ENCODE results near the gene ACOXL.

ACOXL gene

DNA sequence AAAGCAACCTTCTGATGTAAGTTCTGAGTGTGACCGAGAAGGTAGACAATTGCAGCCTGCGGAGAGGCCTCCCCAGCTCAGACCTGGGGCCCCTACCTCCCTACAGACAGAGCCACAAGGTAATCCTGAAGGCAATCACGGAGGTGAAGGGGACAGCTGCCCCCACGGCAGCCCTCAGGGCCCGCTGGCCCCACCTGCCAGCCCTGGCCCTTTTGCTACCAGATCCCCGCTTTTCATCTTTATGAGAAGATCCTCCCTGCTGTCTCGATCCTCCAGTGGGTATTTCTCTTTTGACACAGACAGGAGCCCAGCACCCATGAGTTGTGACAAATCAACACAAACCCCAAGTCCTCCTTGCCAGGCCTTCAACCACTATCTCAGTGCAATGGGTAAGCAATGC, 391.4 kb downstream of the ACOXL start:
- Histone ChIP-seq H3K4me2 (peak overlapping the region in 10 of 11 experiments; percentile 93 to 99 (median 98); a peak in 20 of 22 replicates), H3K36me3 (peaks cover 5 to 52% (median 39%) of the 10 kb centered on the region in 11 experiments; a peak in 19 of 22 replicates), H3K27ac (no peak overlapping the region), H4K20me1 (peaks cover 5 to 90% (median 53%) of the 10 kb centered on the region in 11 experiments; a peak in 19 of 22 replicates), H3K9ac (peak overlapping the region in 2 of 11 experiments; percentile 21 to 90; a peak in 3 of 22 replicates), H3K4me1 (peaks cover 17 to 36% (median 34%) of the 10 kb centered on the region in 10 experiments), H3K9me3 (replicated peaks in 1 of 11) (no peaks in the 10 kb centered on the region), H3K27me3 (peaks cover 18 to 47% (median 26%) of the 10 kb centered on the region in 11 experiments), H3K4me3 (peak overlapping the region in 5 of 10 experiments; percentile 2 to 89 (median 79); a peak in 5 of 20 replicates)
- TF ChIP-seq Cebpa-rat (IDR thresholded peaks at IDR 0.05), result no peak

DNA sequence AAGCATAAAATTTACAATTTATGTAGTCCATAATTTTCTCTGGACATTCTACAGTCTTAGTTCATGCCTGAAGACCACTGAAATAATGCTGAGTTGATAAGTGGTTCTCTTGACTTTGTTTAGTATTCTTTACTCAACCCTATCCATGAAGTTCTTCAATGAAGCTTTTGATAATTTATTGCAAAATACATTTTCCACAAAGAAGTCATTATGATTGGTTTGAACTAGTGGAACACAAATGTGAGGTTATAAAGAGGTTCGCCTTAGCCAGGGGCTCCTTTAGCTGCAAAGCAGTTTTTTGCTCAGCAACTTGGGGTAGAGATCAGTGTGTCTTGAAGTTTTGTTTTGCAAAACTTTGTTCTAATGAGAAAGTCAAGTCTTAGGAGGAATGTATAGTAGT, 394.2 kb downstream of the ACOXL start:
- no peak overlapping the region for H3K9ac ChIP-seq
- no peaks in the 10 kb centered on the region for H3K9me3 ChIP-seq (replicated peaks in 1 of 11)
- peaks cover 5 to 71% (median 57%) of the 10 kb centered on the region in 11 experiments; a peak in 19 of 22 replicates for H3K36me3 ChIP-seq
- peaks cover 3 to 20% (median 16%) of the 10 kb centered on the region in 10 experiments; a peak in 18 of 20 replicates for H3K4me1 ChIP-seq
- H3K4me2 ChIP-seq, result no peak overlapping the region
- H3K4me3 ChIP-seq, result no peak overlapping the region
- peaks cover 0 to 25% (median 8%) of the 10 kb centered on the region in 11 experiments; a peak in 10 of 22 replicates for H3K27me3 ChIP-seq
- no peak for TF ChIP-seq Cebpa-rat (IDR thresholded peaks at IDR 0.05)
- H3K27ac ChIP-seq, result no peak overlapping the region
- peaks cover 5 to 73% (median 40%) of the 10 kb centered on the region in 11 experiments; a peak in 18 of 22 replicates for H4K20me1 ChIP-seq

DNA sequence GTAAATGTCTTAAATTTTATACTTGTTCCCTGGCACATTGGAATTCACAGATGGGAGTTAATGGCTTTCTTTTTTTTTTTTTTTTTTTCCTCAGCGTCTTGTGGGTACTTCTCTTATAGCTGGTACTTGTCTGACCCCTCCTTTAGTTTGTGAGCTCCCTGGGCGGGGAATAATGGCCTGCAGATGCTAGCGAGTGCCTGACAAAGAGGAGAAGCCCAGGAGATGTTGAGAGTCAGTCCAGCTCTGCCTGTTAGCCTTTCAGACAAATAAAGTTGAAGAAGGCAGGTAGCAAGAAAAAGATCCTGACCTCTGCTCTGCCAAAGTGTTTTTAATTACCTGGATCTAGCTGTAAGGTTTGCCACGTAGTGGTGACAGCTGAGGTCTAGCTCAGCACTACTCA, 395.0 kb downstream of the ACOXL start:
- H3K9ac ChIP-seq, result no peak overlapping the region
- peaks cover 4 to 72% (median 34%) of the 10 kb centered on the region in 11 experiments; a peak in 18 of 22 replicates for H4K20me1 ChIP-seq
- H3K9me3 ChIP-seq (replicated peaks in 1 of 11), result no peaks in the 10 kb centered on the region
- H3K4me2 ChIP-seq, result no peak overlapping the region
- no peak overlapping the region for H3K27ac ChIP-seq
- H3K36me3 ChIP-seq, result peaks cover 5 to 71% (median 61%) of the 10 kb centered on the region in 11 experiments; a peak in 19 of 22 replicates
- H3K27me3 ChIP-seq, result peaks cover 0 to 18% (median 5%) of the 10 kb centered on the region in 11 experiments; a peak in 8 of 22 replicates
- TF ChIP-seq Cebpa-rat (IDR thresholded peaks at IDR 0.05), result no peak
- H3K4me1 ChIP-seq, result peaks cover 0 to 16% (median 10%) of the 10 kb centered on the region in 10 experiments; a peak in 17 of 20 replicates
- no peak overlapping the region for H3K4me3 ChIP-seq

DNA sequence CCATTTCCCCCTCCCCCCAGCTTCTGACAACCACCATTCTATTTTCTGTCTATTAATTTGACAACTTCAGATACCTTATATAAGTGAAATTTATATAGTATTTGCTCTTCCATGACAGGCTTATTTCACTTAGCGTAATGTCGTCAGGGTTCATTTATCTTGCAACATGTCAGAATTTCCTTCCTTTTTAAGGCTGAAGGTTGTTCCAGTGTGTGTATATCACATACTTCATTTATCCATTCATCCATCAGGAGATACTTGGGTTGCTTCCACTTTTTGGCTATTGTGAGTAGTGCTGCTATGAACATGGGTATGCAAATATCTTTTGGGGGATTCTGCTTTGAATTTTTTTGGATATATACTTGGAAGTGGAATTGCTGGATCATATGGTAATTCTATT, 395.7 kb downstream of the ACOXL start:
- Histone ChIP-seq H3K9ac (no peak overlapping the region), H3K9me3 (replicated peaks in 1 of 11) (no peaks in the 10 kb centered on the region), H3K4me2 (no peak overlapping the region), H3K27ac (no peak overlapping the region), H3K36me3 (peaks cover 5 to 76% (median 61%) of the 10 kb centered on the region in 11 experiments; a peak in 19 of 22 replicates), H3K4me1 (peaks cover 0 to 23% (median 14%) of the 10 kb centered on the region in 10 experiments; a peak in 18 of 20 replicates), H3K27me3 (peaks cover 0 to 13% (median 5%) of the 10 kb centered on the region in 11 experiments; a peak in 8 of 22 replicates), H3K4me3 (no peak overlapping the region), H4K20me1 (peaks cover 4 to 73% (median 29%) of the 10 kb centered on the region in 11 experiments; a peak in 18 of 22 replicates)
- TF ChIP-seq Cebpa-rat (IDR thresholded peaks at IDR 0.05), result no peak

DNA sequence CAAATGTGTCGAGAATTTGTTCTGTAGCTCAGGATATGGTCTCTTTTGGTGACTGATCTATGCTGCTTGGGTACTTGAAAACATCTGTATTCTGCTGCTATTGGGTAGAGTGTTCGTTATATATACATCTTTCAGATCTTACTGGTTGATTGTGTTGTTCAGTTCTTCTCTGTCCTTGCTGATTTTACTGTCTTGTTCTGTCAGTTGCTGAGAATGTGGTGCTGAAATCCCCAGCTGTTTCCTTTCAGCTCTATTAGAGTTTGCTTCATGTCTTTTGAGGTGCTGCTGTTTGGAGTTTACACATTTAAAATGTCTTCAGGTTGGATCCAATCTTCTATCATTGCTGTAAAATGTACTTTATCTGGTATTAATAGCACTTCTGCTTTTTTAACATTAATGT, 401.2 kb downstream of the ACOXL start:
- Histone ChIP-seq H3K36me3 (peaks cover 3 to 49% (median 29%) of the 10 kb centered on the region in 11 experiments; a peak in 19 of 22 replicates), H3K9ac (no peak overlapping the region), H4K20me1 (peaks cover 5 to 80% (median 28%) of the 10 kb centered on the region in 11 experiments; a peak in 15 of 22 replicates), H3K4me3 (no peak overlapping the region), H3K27ac (no peak overlapping the region), H3K4me1 (peaks cover 6 to 34% (median 26%) of the 10 kb centered on the region in 10 experiments; a peak in 17 of 20 replicates), H3K9me3 (replicated peaks in 1 of 11) (no peaks in the 10 kb centered on the region), H3K4me2 (peak overlapping the region in 6 of 11 experiments; percentile 5 to 43 (median 26); a peak in 8 of 22 replicates), H3K27me3 (no peaks in the 10 kb centered on the region)
- no peak for TF ChIP-seq Cebpa-rat (IDR thresholded peaks at IDR 0.05)

DNA sequence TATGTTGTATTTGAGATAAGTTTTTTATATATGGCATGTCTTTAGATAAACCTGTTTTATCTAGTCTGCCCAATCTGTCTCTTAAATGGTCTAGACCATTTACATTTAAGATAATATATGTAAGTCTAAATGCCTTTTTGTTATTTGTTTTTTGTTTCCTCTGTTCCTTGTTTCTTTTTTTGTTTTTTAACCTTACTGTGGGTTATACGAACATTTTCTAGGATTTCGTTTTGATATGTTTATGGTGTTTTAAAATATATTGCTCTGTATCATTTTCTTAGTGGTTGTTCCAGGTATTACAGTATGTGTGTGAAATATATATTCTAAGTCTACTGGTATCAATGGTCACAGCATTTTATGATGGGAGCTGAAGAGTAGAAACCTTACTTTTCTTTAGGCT, 401.7 kb downstream of the ACOXL start:
- no peak for TF ChIP-seq Cebpa-rat (IDR thresholded peaks at IDR 0.05)
- Histone ChIP-seq H3K27me3 (no peaks in the 10 kb centered on the region), H3K27ac (no peak overlapping the region), H3K9me3 (replicated peaks in 1 of 11) (no peaks in the 10 kb centered on the region), H3K4me3 (no peak overlapping the region), H3K4me1 (peaks cover 6 to 34% (median 26%) of the 10 kb centered on the region in 10 experiments; a peak in 17 of 20 replicates), H4K20me1 (peaks cover 5 to 80% (median 28%) of the 10 kb centered on the region in 11 experiments; a peak in 15 of 22 replicates), H3K9ac (no peak overlapping the region), H3K4me2 (peak overlapping the region in 1 of 11 experiments; percentile 37; a peak in 3 of 22 replicates), H3K36me3 (peaks cover under 1 to 49% (median 29%) of the 10 kb centered on the region in 11 experiments; a peak in 20 of 22 replicates)

DNA sequence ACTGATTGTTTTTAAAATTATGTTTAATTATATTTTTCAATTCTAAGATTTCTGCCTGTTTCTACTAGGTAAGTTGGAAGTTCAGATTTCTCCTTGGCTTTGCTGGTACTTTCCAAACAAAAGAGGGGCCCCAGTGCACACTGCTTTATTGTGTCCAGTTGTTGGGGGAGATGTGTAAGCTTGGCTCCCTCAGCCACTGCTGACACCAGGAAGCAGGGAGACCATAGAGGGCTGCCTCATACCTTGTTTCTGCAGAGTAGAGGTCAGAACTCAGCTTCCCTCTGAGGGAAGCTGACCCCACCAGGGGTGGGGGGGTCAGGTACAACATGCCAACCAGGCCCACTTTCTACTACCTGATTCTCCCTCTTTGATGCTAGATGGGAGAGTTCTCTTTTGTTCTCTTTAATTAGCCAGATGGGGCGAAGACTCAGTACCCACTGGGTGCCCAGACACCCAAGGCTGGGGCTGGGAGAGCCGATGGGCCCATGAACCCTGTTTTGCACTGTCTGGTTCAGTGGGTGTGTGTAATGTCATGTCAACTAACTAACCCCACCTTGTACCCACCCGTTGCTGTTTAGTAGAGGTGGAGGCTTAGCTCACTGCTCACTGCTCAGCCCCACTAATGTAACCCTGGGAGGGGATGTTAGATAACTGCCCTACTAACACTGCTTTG, 403.0 kb downstream of the ACOXL start:
- Histone ChIP-seq H3K4me1 (peaks cover 6 to 34% (median 26%) of the 10 kb centered on the region in 10 experiments; a peak in 17 of 20 replicates), H3K27ac (no peak overlapping the region), H3K4me2 (peak overlapping the region in 10 of 11 experiments; percentile 21 to 55 (median 35); a peak in 16 of 22 replicates), H3K9me3 (replicated peaks in 1 of 11) (no peaks in the 10 kb centered on the region), H3K9ac (peak overlapping the region in 1 of 11 experiments; percentile 22; a peak in 1 of 22 replicates), H3K4me3 (no peak overlapping the region), H4K20me1 (peaks cover 5 to 89% (median 28%) of the 10 kb centered on the region in 11 experiments; a peak in 15 of 22 replicates), H3K27me3 (no peaks in the 10 kb centered on the region), H3K36me3 (peaks cover 0 to 47% (median 32%) of the 10 kb centered on the region in 11 experiments; a peak in 20 of 22 replicates)
- TF ChIP-seq Cebpa-rat (IDR thresholded peaks at IDR 0.05), result no peak

DNA sequence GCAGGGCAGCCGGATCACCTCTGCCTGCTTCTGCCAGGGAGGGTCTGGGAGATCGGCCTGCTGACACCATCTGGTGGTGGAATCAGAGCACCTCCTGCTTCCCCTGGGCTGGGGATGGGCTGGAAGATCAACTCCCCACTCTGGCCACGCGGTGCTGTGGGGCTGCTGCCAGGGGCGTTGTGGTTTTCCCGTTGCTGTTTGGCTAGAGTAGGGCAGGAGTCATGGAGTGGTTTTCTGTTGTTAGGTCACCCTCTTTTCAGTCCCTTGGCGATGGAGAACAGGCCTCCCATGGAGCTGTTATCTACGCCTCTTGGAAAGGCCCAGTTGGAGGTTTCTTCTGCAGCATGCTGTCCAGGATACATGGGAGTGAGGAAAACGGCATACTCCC, 403.5 kb downstream of the ACOXL start:
- H3K4me1 ChIP-seq, result peaks cover 6 to 34% (median 26%) of the 10 kb centered on the region in 10 experiments; a peak in 17 of 20 replicates
- H4K20me1 ChIP-seq, result peaks cover 5 to 94% (median 28%) of the 10 kb centered on the region in 11 experiments; a peak in 15 of 22 replicates
- H3K4me3 ChIP-seq, result no peak overlapping the region
- H3K9ac ChIP-seq, result no peak overlapping the region; a peak in 1 of 22 replicates
- no peak for TF ChIP-seq Cebpa-rat (IDR thresholded peaks at IDR 0.05)
- H3K27ac ChIP-seq, result no peak overlapping the region; a peak in 1 of 22 replicates
- peaks cover 0 to 3% (median 0%) of the 10 kb centered on the region in 11 experiments; a peak in 2 of 22 replicates for H3K9me3 ChIP-seq (replicated peaks in 1 of 11)
- peaks cover 0 to 52% (median 34%) of the 10 kb centered on the region in 11 experiments; a peak in 20 of 22 replicates for H3K36me3 ChIP-seq
- peak overlapping the region in 10 of 11 experiments; percentile 21 to 55 (median 35); a peak in 14 of 22 replicates for H3K4me2 ChIP-seq
- no peaks in the 10 kb centered on the region for H3K27me3 ChIP-seq
